IMR-90 (cell line): ENCODE data around the gene CDKAL1. TPM values are rescaled to one million over a fixed set of nuclear protein-coding genes. Genes with fewer than 3 reads are reported as not detected.

Source experiments
- ATAC-seq: fragments of 200-7000 bp; cut with Tn5 transposase; 2 replicates; pipeline ENCODE4 v1.9.1; 2020; ENCODE audit warnings: low read depth, mild to moderate bottlenecking, moderate library complexity
- BruUV-seq: library from RNA; stranded (reverse); fragments of 400-500 nt; replicated peaks from 2 replicates; lab custom pipeline; 2021; lab: Mats Ljungman, UMichigan
- CTCF ChIA-PET: fragments of 300-600 bp; formaldehyde crosslinking; extraction: SDS; loops from one replicate; lab custom pipeline; 2021; ENCODE audit warnings: antibody characterized with exemption; lab: Yijun Ruan, JAX
- POLR2A ChIA-PET: fragments of 300-600 bp; sonication (Branson Sonifier 250); formaldehyde crosslinking; loops from one replicate; lab custom pipeline; 2022; ENCODE audit warnings: antibody characterized with exemption; ENCODE audit not compliant: unreplicated experiment; lab: Charles Lee
- DNase-seq: peaks from one replicate; pipeline ENCODE4 v3.0.0; 2013
- H2AFZ ChIP-seq: replicated peaks from 2 replicates; pipeline ENCODE3; 2013; ENCODE audit warnings: low read length, mild to moderate bottlenecking; ENCODE audit not compliant: poor library complexity
- H2AK5ac ChIP-seq: 2 replicates; pipeline ENCODE4 v1.6.1; 2013; ENCODE audit warnings: low read depth, low read length, inconsistent platforms
- H2AK9ac ChIP-seq: replicated peaks from 2 replicates; pipeline ENCODE3; 2013; ENCODE audit warnings: mild to moderate bottlenecking, low read depth, low read length, moderate library complexity; ENCODE audit not compliant: poor library complexity
- H2BK120ac ChIP-seq: 2 replicates; pipeline ENCODE4 v1.6.1; 2013; ENCODE audit warnings: low read depth, low read length, inconsistent platforms
- H2BK15ac ChIP-seq: 3 replicates; pipeline ENCODE4 v1.6.1; 2013; ENCODE audit warnings: low read depth, low read length, inconsistent platforms
- H2BK20ac ChIP-seq: 2 replicates; pipeline ENCODE4 v1.6.1; 2013; ENCODE audit warnings: low read depth, mild to moderate bottlenecking, inconsistent platforms, low read length, moderate library complexity
- H2BK5ac ChIP-seq: 2 replicates; pipeline ENCODE4 v1.6.1; 2013; ENCODE audit warnings: mild to moderate bottlenecking, low read depth, low read length, inconsistent platforms; ENCODE audit not compliant: poor library complexity, severe bottlenecking
- H3K14ac ChIP-seq: replicated peaks from 2 replicates; pipeline ENCODE4 v1.6.1; 2013; ENCODE audit warnings: low read depth, low read length, inconsistent platforms
- H3K18ac ChIP-seq: 2 replicates; pipeline ENCODE4 v1.6.1; 2013; ENCODE audit warnings: low read depth, low read length, control low read depth
- H3K23ac ChIP-seq: 2 replicates; pipeline ENCODE4 v1.6.1; 2013; ENCODE audit warnings: low read depth, low read length, inconsistent platforms
- H3K27ac ChIP-seq: 2 replicates; pipeline ENCODE4 v1.5.1; 2013; ENCODE audit warnings: mild to moderate bottlenecking, control low read depth, low read length; ENCODE audit not compliant: insufficient read depth
- H3K27me3 ChIP-seq: 2 replicates; pipeline ENCODE4 v1.6.1; 2013; ENCODE audit warnings: low read length; ENCODE audit not compliant: control insufficient read depth, insufficient read depth
- H3K36me3 ChIP-seq: 2 replicates; pipeline ENCODE4 v1.6.1; 2013; ENCODE audit warnings: low read length, mixed read lengths; ENCODE audit not compliant: control insufficient read depth, insufficient read depth
- H3K4ac ChIP-seq: 2 replicates; pipeline ENCODE4 v1.6.1; 2013; ENCODE audit warnings: low read depth, low read length, inconsistent platforms
- H3K4me1 ChIP-seq: 2 replicates; pipeline ENCODE4 v1.6.1; 2013; ENCODE audit warnings: low read length, mixed read lengths; ENCODE audit not compliant: control insufficient read depth, insufficient read depth
- H3K4me2 ChIP-seq: 2 replicates; pipeline ENCODE4 v1.6.1; 2013; ENCODE audit warnings: low read depth, mild to moderate bottlenecking, control low read depth, low read length, moderate library complexity
- H3K4me3 ChIP-seq: 2 replicates; pipeline ENCODE4 v1.5.1; 2013; ENCODE audit warnings: low read depth, mild to moderate bottlenecking, control low read depth, low read length, moderate library complexity; ENCODE audit not compliant: insufficient read depth
- H3K56ac ChIP-seq: 2 replicates; pipeline ENCODE4 v1.6.1; 2013; ENCODE audit warnings: low read length, inconsistent platforms; ENCODE audit not compliant: insufficient read depth; ENCODE audit errors: extremely low read depth
- H3K79me1 ChIP-seq, 2 experiments: 2 replicates each; pipeline ENCODE4 v1.6.1; 2013; ENCODE audit warnings: low read length in 2 of 2, inconsistent platforms in 1 of 2, low read depth in 1 of 2
- H3K9ac ChIP-seq: 2 replicates; pipeline ENCODE4 v1.6.1; 2013; ENCODE audit warnings: low read depth, low read length, control low read depth
- H3K9me1 ChIP-seq: 2 replicates; pipeline ENCODE4 v1.6.1; 2013; ENCODE audit warnings: low read length, inconsistent platforms; ENCODE audit not compliant: insufficient read depth
- H3K9me3 ChIP-seq: 2 replicates; pipeline ENCODE4 v1.6.1; 2013; ENCODE audit warnings: low read length; ENCODE audit not compliant: control insufficient read depth, insufficient read depth
- H4K20me1 ChIP-seq: 2 replicates; pipeline ENCODE4 v1.6.1; 2013; ENCODE audit warnings: low read length, inconsistent platforms; ENCODE audit not compliant: insufficient read depth
- H4K5ac ChIP-seq: 2 replicates; pipeline ENCODE4 v1.6.1; 2013; ENCODE audit warnings: mild to moderate bottlenecking, low read depth, low read length, control low read depth
- H4K8ac ChIP-seq, 2 experiments: 2 replicates each; pipeline ENCODE4 v1.6.1; 2013; ENCODE audit warnings: low read depth in 2 of 2, low read length in 2 of 2, control low read depth in 1 of 2, inconsistent platforms in 1 of 2
- H4K91ac ChIP-seq: 2 replicates; pipeline ENCODE4 v1.6.1; 2013; ENCODE audit warnings: low read depth, low read length, inconsistent platforms; ENCODE audit not compliant: insufficient read depth
- FOS ChIP-seq: fragments of 150-350 bp; IDR thresholded peaks from 2 replicates; pipeline ENCODE4 v1.6.1; 2016; ENCODE audit warnings: low read depth, low read length
- RFX5 ChIP-seq: IDR thresholded peaks from 2 replicates; pipeline ENCODE4 v1.8.0; 2012; ENCODE audit warnings: low read depth, mild to moderate bottlenecking, low read length, moderate library complexity
- WGBS, 2 experiments: methylation state at CpG; one replicate each; pipeline versions ENCODE4 v1.1.5 to v1.1.7; 2013; ENCODE audit warnings: missing lambda C conversion rate in 2 of 2; ENCODE audit not compliant: insufficient read length in 1 of 2; ENCODE audit errors: extremely low coverage in 2 of 2; 5-methylcytosine and 5-hydroxymethylcytosine counted together
- dilution Hi-C: fragments of 300-500 bp; cut with HindIII; formaldehyde crosslinking; loops from one replicate; pipeline ENCODE4 v1.14.3; 2018; ENCODE audit warnings: low sequenced_read_pairs; ENCODE audit not compliant: unreplicated experiment
- in situ Hi-C: fragments of 300-500 bp; cut with MboI; formaldehyde crosslinking; loops from 3 replicates; pipeline ENCODE4 v1.14.3; 2019; ENCODE audit warnings: low sequenced_read_pairs, inconsistent platforms, mixed read lengths
- intact Hi-C: fragments of 100-400 bp; cut with micrococcal nuclease; formaldehyde crosslinking; loops from 2 replicates; pipeline ENCODE4 v1.10.0; 2022
- polyA plus RNA-seq, 3 experiments: library from polyadenylated mRNA; depleted of rRNA; stranded (reverse); fragments of >200 nt; gene quantifications; 2 replicates each; pipeline ENCODE4 v1.2.3, GENCODE V29; 2012; ENCODE audit warnings: low replicate concordance in 1 of 3
- total RNA-seq: library from RNA; depleted of rRNA; stranded (reverse); fragments of >200 nt; gene quantifications from 2 replicates; pipeline ENCODE4 v1.2.3, GENCODE V29; 2012

CDKAL1 gene
- total and polyA plus RNA-seq, 2 of the 4 experiments (the other 2 are of a cell fraction): 3.7 to 13.1 TPM

GRCh38 chr6:21095462-21095861 is 561.2 kb downstream of the CDKAL1 start:
- Histone ChIP-seq H4K91ac (no peak overlapping the region), H4K20me1 (no peaks in the 10 kb centered on the region), H3K56ac (no peak overlapping the region), H3K23ac (no peak overlapping the region), H4K8ac (no peak overlapping the region), H3K27ac (no peak overlapping the region), H3K4me1 (no peaks in the 10 kb centered on the region), H2BK5ac (no peak overlapping the region), H2AK5ac (no peak overlapping the region), H3K4ac (no peak overlapping the region), H2BK20ac (no peak overlapping the region), H3K4me2 (no peak overlapping the region), H3K36me3 (no peaks in the 10 kb centered on the region), H2AFZ (no peak overlapping the region), H3K18ac (no peak overlapping the region), H2BK15ac (no peak overlapping the region), H3K14ac (no peak overlapping the region), H3K9me1 (no peaks in the 10 kb centered on the region), H4K5ac (no peak overlapping the region), H3K79me1 (no peaks in the 10 kb centered on the region), H3K4me3 (no peak overlapping the region), H3K9ac (no peak overlapping the region), H2AK9ac (no peak overlapping the region), H3K27me3 (no peaks in the 10 kb centered on the region), H3K9me3 (no peaks in the 10 kb centered on the region), H2BK120ac (no peak overlapping the region)
- WGBS, 2 experiments: no CpG with 5 or more reads among the region's 2 CpGs
- POLR2A ChIA-PET: interaction anchor here (0.6 kb wide), 1 partner anchor 499 kb away, joined by 14 read pairs; no protein-coding TSS in a partner anchor
- dilution Hi-C loops: no loop called here
- BruUV-seq: no TSS peak
- CTCF ChIA-PET: interaction anchor here (1.7 kb wide), 1 partner anchor 8 kb away, joined by 4 read pairs; no protein-coding TSS in a partner anchor
- DNase-seq (no peak), ATAC-seq (no peak)
- TF ChIP-seq FOS: no peak
- TF ChIP-seq RFX5: no peak
- intact Hi-C loops: no loop called here
- in situ Hi-C loops: no loop called here
